Measurements from ENCODE around the gene HPSE2. TPM values are rescaled to one million over a fixed set of nuclear protein-coding genes. Genes with fewer than 3 reads are reported as not detected.
"Not testable (repeated sequence)": the region's sequence is repeated elsewhere in the genome, so short reads cannot be mapped to it uniquely, and the experiment has no call there.

HPSE2 gene
- total RNA-seq, 1 donor from 2014 or later: not detected

DNA sequence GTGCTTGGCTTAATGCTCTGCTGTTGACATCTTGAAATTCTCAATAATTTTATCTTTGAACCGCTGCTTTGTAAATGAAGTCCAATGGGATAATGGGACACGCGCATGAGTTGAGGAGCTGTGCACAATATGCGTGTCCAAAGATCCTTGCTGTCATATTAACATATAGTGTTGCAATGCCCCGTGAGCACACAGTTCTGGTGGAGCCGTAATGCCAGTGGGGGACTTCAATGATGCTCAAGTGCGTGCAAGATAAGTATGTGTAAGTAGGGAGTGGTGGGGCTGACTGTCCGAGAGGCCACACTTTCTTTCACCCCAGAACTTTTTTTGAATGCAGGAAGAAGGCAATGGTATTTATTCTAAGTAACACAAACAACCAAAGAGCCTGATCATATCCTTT, 711.5 kb downstream of the HPSE2 start:
- intact Hi-C loops (cut with micrococcal nuclease): no loop called here
- no peaks in the 10 kb centered on the region for H3K36me3 Mint-ChIP-seq (ENCODE audit: low read depth)
- no peak overlapping the region for H3K4me3 Mint-ChIP-seq (ENCODE audit: low read depth)
- no peaks in the 10 kb centered on the region for H3K9me3 Mint-ChIP-seq
- H3K4me1 Mint-ChIP-seq (ENCODE audit: low read depth): no peaks in the 10 kb centered on the region
- no peaks in the 10 kb centered on the region for H3K27me3 Mint-ChIP-seq (ENCODE audit: low read depth)
- no peak for DNase-seq (ENCODE audit: low spot score)
- H3K27ac Mint-ChIP-seq: no peak overlapping the region

DNA sequence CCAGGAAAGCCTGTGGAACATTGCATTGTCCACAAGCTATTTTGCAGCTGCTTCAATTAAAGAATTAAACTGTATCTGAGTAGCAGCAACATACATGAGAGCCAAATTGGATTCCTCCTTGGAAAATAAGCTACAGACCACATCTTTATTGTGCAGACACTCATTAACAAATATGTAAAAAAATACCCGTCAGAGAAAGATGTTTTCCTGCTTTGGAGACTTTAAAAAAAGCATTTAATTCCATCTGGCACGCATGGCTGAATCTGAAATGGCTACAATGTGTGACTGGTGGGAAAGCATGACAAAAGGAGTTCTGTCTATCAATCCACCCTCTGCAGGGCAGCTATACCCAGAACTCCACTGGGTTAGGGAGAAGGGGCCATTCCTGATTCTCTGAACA, 715.8 kb downstream of the HPSE2 start:
- H3K36me3 Mint-ChIP-seq (ENCODE audit: low read depth): no peaks in the 10 kb centered on the region
- H3K9me3 Mint-ChIP-seq: no peaks in the 10 kb centered on the region
- H3K4me3 Mint-ChIP-seq (ENCODE audit: low read depth): no peak overlapping the region
- H3K27me3 Mint-ChIP-seq (ENCODE audit: low read depth): peaks cover 2% of the 10 kb centered on the region
- H3K4me1 Mint-ChIP-seq (ENCODE audit: low read depth): no peaks in the 10 kb centered on the region
- H3K27ac Mint-ChIP-seq: no peak overlapping the region
- intact Hi-C loops (cut with micrococcal nuclease): no loop called here
- DNase-seq (ENCODE audit: low spot score): no peak

DNA sequence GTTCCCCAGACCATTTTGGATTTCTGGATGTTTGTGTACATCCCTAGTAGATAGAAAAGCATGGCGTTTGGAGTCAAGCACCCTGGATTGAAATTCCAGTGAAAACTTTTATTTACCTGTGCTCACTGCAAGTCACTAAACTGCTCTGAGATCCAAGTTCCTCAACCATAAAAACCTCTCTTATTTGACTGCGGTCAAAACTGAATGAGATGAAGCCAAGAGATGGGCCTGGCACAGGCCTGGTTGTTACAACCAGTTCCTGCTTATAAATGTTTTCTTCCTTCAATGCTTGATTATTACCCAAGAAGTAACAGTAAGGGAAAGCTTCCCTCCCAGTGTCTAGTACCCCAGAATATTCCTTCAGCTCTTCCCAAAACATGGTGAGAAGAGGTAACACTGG, 718.0 kb downstream of the HPSE2 start:
- Mint-ChIP-seq H3K9me3 (no peaks in the 10 kb centered on the region), H3K27me3 (ENCODE audit: low read depth) (peaks cover 4% of the 10 kb centered on the region), H3K4me3 (ENCODE audit: low read depth) (no peak overlapping the region), H3K27ac (no peak overlapping the region), H3K4me1 (ENCODE audit: low read depth) (no peaks in the 10 kb centered on the region), H3K36me3 (ENCODE audit: low read depth) (no peaks in the 10 kb centered on the region)
- intact Hi-C loops (cut with micrococcal nuclease): no loop called here
- no peak for DNase-seq (ENCODE audit: low spot score)

DNA sequence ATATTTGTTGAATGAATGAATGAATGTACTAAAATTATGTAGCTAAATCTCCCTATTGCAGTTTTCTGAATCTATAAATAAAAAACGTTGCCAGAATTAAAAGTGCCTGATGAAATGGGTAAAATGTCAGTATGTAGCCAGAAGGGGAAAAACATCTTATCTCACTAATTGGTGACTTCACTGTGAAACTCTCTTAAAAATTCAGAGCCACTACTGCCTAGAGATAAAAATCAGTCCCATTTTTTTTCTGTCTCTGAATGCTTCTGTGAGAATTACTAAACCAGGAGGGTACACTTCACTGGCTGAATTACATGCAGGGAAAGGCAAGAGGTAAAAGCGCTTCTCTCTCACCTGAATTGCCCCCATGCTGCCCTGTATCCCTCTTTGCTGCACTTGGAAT, 719.3 kb downstream of the HPSE2 start:
- H3K36me3 Mint-ChIP-seq (ENCODE audit: low read depth): no peaks in the 10 kb centered on the region
- H3K4me3 Mint-ChIP-seq (ENCODE audit: low read depth): no peak overlapping the region

DNA sequence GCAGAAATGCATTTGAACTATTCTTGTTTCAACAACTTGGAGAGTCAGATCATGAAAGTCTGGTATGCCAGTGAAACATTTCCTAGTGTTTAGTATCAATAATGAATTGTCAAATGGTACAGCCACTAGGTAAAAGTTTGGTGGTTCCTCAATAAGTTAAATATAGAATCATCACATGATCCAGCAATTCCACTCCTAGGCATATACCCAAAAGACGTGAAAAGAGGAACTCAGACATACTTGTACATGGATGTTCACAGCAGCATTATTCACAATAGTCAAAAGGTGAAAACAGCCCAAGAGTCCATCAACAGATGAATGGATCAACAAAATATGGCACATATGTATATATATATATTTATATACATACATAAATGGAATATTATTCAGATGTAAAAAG, 721.9 kb downstream of the HPSE2 start:
- Mint-ChIP-seq H3K4me1 (ENCODE audit: low read depth) (no peaks in the 10 kb centered on the region), H3K36me3 (ENCODE audit: low read depth) (no peaks in the 10 kb centered on the region)
- intact Hi-C loops (cut with micrococcal nuclease): no loop called here

More for the DNA sequence above, 719.3 kb downstream of the HPSE2 start:
- no peak for DNase-seq (ENCODE audit: low spot score)
- H3K27me3 Mint-ChIP-seq (ENCODE audit: low read depth): peaks cover 4% of the 10 kb centered on the region
- H3K9me3 Mint-ChIP-seq: no peaks in the 10 kb centered on the region
- no peaks in the 10 kb centered on the region for H3K4me1 Mint-ChIP-seq (ENCODE audit: low read depth)
- intact Hi-C loops (cut with micrococcal nuclease): no loop called here
- no peak overlapping the region for H3K27ac Mint-ChIP-seq

DNA sequence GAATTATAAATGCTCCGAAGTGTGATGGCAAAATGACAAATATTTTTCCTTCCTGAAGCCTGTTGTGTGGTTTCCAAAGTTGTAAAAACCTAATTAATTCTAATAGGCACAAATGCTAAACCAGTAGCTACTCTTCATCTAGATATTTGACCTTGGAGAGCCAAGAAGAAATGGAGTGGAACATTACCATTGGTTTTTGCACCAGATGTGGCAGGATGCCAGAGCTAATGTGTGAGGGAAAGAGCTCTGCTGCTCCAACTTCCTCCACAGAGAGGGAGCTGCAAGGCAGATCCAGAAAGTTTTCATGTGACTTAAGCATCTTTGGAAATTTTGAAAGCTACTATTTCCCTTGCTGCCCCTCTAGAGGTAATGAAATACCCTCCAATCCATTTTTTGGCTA, 723.8 kb downstream of the HPSE2 start:
- peaks cover 4% of the 10 kb centered on the region for H3K27me3 Mint-ChIP-seq (ENCODE audit: low read depth)
- no peak for DNase-seq (ENCODE audit: low spot score)
- no peak overlapping the region for H3K27ac Mint-ChIP-seq
- H3K36me3 Mint-ChIP-seq (ENCODE audit: low read depth): no peaks in the 10 kb centered on the region
- no peak overlapping the region for H3K4me3 Mint-ChIP-seq (ENCODE audit: low read depth)
- H3K4me1 Mint-ChIP-seq (ENCODE audit: low read depth): no peaks in the 10 kb centered on the region
- no peaks in the 10 kb centered on the region for H3K9me3 Mint-ChIP-seq
- intact Hi-C loops (cut with micrococcal nuclease): no loop called here

More for the DNA sequence above, 721.9 kb downstream of the HPSE2 start:
- no peak overlapping the region for H3K27ac Mint-ChIP-seq
- no peak overlapping the region for H3K4me3 Mint-ChIP-seq (ENCODE audit: low read depth)
- no peaks in the 10 kb centered on the region for H3K9me3 Mint-ChIP-seq
- H3K27me3 Mint-ChIP-seq (ENCODE audit: low read depth): peaks cover 4% of the 10 kb centered on the region
- no peak for DNase-seq (ENCODE audit: low spot score)

DNA sequence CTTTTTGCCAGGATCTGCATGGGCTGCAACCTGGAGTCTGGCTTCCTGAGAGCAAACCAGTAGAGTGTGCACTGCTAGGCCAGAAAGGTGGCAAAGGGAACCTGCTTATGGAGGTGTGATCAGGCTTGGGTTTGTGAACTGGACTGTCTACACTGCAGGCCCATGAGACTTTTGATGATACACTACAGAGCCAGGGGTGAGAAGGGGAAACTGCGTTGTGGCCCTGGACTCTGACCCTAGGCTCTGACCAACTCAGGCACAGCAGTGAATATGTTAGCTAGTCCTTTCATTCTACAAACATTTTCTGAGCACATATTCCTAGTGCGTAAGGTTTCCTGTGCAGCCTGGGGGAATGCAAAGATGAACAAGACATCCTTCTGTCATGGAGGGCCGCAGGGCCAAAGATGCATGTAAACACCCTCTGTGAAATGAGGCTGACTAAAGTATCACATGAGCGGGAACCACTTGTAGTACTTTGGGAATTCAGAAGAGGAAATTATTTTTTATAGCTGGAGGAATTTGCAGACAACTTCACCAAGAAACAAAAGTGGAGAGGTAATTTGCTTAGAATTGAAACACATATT, 725.1 kb downstream of the HPSE2 start:
- intact Hi-C loops (cut with micrococcal nuclease): no loop called here
- Mint-ChIP-seq H3K4me3 (ENCODE audit: low read depth) (no peak overlapping the region), H3K27ac (no peak overlapping the region), H3K4me1 (ENCODE audit: low read depth) (no peaks in the 10 kb centered on the region), H3K36me3 (ENCODE audit: low read depth) (no peaks in the 10 kb centered on the region), H3K9me3 (no peaks in the 10 kb centered on the region), H3K27me3 (ENCODE audit: low read depth) (peaks cover 5% of the 10 kb centered on the region)
- no peak for DNase-seq (ENCODE audit: low spot score)

DNA sequence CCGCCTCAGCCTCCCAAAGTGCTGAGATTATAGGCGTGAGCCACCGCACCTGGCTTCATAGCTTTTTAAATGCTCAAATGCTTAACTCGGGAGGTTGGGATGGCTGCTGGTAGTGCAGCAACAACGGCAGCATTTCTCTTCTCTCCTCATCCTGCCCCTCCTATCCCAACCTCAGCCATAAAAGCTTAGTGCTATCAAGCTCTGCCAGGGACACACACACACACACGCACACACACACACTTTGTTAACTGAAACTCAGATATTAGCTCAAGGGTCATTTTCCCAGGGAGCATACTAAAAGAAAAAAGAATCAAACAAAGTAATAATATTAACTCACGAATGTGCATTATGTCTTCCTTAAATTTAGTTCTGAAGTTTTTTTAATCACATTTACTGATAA, 725.9 kb downstream of the HPSE2 start:
- intact Hi-C loops (cut with micrococcal nuclease): no loop called here
- H3K4me3 Mint-ChIP-seq (ENCODE audit: low read depth): no peak overlapping the region
- H3K36me3 Mint-ChIP-seq (ENCODE audit: low read depth): no peaks in the 10 kb centered on the region
- H3K27ac Mint-ChIP-seq: no peak overlapping the region
- no peak for DNase-seq (ENCODE audit: low spot score)
- no peaks in the 10 kb centered on the region for H3K4me1 Mint-ChIP-seq (ENCODE audit: low read depth)
- peaks cover 5% of the 10 kb centered on the region for H3K27me3 Mint-ChIP-seq (ENCODE audit: low read depth)
- no peaks in the 10 kb centered on the region for H3K9me3 Mint-ChIP-seq

DNA sequence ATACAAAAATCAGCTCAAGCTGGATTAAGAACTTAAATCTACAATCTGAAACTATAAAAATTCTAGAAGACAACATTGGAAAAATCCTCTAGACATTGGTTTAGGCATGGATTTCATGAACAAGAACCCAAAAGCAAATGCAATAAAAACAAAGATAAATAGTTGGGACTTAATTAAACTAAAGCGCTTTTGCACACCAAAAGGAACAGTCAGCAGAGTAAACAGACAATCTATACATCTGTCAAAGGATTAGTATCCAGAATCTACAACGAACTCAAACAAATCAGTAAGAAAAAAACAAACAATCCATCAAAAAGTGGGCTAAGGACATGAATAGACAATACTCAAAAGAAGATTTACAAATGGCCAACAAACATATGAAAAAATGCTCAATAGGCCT, 733.1 kb downstream of the HPSE2 start:
- intact Hi-C loops (cut with micrococcal nuclease); H3K4me1 Mint-ChIP-seq (ENCODE audit: low read depth); H3K9me3 Mint-ChIP-seq; H3K4me3 Mint-ChIP-seq (ENCODE audit: low read depth); H3K36me3 Mint-ChIP-seq (ENCODE audit: low read depth); DNase-seq (ENCODE audit: low spot score); H3K27me3 Mint-ChIP-seq (ENCODE audit: low read depth); H3K27ac Mint-ChIP-seq: not testable (repeated sequence)

DNA sequence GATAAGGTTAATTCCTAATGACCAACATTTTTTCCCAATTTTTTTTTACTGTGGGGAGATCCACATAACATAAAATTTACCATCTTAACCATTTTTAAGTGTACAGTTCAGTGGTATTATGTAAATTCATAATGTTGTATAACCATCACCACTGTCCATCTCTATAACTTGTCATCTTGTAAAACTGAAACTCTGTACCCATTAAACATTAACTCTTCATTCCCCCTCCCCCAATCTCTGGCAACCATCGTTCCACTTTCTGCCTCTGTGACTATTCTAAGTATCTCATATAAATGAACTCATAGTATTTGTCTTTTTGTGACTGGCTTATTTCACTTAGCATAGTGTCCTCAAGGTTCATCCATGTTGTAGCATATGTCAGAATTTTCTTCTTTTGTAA, 742.9 kb downstream of the HPSE2 start:
- peaks cover 8% of the 10 kb centered on the region for H3K9me3 Mint-ChIP-seq
- H3K4me1 Mint-ChIP-seq (ENCODE audit: low read depth): no peaks in the 10 kb centered on the region
- H3K36me3 Mint-ChIP-seq (ENCODE audit: low read depth): no peaks in the 10 kb centered on the region
- H3K27ac Mint-ChIP-seq: no peak overlapping the region
- H3K4me3 Mint-ChIP-seq (ENCODE audit: low read depth): no peak overlapping the region
- intact Hi-C loops (cut with micrococcal nuclease): no loop called here
- no peaks in the 10 kb centered on the region for H3K27me3 Mint-ChIP-seq (ENCODE audit: low read depth)
- no peak for DNase-seq (ENCODE audit: low spot score)

DNA sequence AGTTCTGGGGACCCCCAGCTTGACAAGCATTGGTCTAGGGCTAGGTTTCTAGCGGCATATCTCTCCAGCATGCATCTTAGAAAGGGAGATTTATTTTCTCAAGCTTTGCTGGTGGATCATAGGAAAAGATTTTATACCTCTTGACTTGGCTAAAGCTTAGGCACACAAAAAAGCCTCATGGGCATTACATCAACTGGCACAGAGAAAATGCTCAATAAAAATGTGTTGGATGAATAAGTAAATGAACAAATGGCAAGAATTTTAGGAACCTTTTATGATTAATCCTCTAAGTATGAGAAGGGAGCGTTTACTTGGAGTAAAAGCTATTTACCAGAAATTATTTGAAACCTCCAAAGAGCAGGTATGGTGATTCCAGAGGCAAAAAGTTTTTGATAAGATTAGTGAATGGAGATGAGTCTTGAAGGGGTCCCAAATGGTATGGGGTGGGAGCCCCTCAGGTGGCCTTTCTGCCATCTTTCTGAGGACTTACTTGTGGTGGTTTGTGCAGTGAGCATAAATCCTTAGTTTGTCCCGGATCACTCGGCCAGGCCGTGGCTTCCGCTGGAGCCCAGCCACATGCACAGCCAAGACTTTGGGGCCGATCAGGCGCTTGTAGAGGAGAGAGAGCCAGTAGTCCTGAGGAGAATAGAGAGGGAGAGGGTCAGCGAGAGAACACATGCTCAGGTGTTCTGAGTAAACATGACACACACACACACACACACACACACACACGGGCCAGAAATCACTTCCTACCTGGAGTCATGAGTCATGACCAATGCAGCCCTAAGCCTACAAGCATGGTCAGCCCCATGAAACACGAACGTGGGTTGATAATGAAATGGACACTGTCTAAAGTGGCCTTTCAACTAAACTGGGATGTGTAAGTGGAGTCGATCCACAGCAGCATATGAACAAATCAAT, 745.8 kb downstream of the HPSE2 start:
- intact Hi-C loops (cut with micrococcal nuclease): no loop called here
- Mint-ChIP-seq H3K4me1 (ENCODE audit: low read depth) (no peaks in the 10 kb centered on the region), H3K4me3 (ENCODE audit: low read depth) (no peak overlapping the region), H3K27ac (no peak overlapping the region), H3K27me3 (ENCODE audit: low read depth) (peaks cover 2% of the 10 kb centered on the region), H3K9me3 (no peaks in the 10 kb centered on the region), H3K36me3 (ENCODE audit: low read depth) (no peaks in the 10 kb centered on the region)
- DNase-seq (ENCODE audit: low spot score): no peak

DNA sequence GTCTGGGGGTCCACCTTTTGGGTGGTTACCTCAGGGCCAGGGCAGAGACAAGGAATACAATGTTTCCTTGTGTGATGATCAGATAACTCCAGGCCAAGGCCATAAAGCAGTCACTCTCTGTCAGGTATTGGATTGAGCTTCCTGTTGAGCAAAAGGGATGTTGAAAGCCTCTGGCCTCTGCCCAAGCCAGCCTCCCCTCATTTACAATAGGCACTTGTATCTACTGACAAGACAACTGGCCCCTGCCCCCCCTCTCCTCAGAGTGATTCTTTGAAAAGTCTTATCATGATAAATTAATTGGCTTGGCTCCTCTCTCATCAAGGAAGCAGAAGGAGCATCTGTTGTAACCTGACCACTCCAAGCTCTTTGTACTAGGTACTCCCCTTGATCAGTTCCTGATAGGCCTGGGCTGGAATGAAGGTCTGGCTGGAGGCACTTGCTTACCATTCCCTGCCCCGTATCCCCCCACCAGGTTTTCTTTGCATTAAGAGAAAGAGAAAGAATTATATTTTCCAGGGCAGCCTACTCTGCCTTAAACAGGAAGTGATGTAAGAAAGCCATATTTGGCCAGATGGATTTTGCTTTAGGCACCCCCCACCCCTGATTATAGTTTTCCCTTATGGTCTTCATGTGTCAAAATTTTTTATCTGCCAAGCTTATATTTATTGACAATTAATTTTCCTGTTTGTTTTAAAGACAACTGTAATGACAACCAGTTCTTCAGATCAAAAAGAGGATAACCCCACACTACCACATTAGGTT, 746.8 kb downstream of the HPSE2 start:
- no peaks in the 10 kb centered on the region for H3K36me3 Mint-ChIP-seq (ENCODE audit: low read depth)
- intact Hi-C loops (cut with micrococcal nuclease): no loop called here
- H3K27ac Mint-ChIP-seq: no peak overlapping the region
- H3K4me1 Mint-ChIP-seq (ENCODE audit: low read depth): no peaks in the 10 kb centered on the region
- H3K4me3 Mint-ChIP-seq (ENCODE audit: low read depth): no peak overlapping the region
- DNase-seq (ENCODE audit: low spot score): no peak
- peaks cover 2% of the 10 kb centered on the region for H3K27me3 Mint-ChIP-seq (ENCODE audit: low read depth)
- no peaks in the 10 kb centered on the region for H3K9me3 Mint-ChIP-seq

DNA sequence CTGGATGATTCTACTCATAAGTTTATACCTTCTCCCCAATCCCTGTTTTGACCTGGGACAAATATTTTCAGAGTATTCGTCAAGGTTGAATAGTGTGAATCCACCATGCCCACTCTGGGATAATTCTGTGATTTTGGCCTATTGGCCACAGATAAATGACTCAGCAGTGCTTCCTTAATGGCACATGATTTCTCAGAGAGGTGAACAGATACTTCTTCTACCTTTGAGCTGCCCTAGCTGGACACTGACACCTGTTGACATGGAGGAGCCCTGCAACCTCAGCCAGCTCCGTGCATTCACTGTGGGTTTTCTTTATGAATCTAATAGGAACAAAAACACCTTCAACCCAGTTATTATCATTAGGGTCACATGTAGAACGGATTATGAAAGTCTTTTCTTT, 748.0 kb downstream of the HPSE2 start:
- Mint-ChIP-seq H3K36me3 (ENCODE audit: low read depth) (no peaks in the 10 kb centered on the region), H3K4me1 (ENCODE audit: low read depth) (no peaks in the 10 kb centered on the region), H3K27ac (no peak overlapping the region), H3K9me3 (no peaks in the 10 kb centered on the region), H3K27me3 (ENCODE audit: low read depth) (peaks cover 2% of the 10 kb centered on the region), H3K4me3 (ENCODE audit: low read depth) (no peak overlapping the region)
- no peak for DNase-seq (ENCODE audit: low spot score)
- intact Hi-C loops (cut with micrococcal nuclease): no loop called here

All from activated T-helper 2 cell treated with anti-CD3 and anti-CD28 coated beads, Interferon-gamma antibody, Interleukin-2, Interleukin-4, amounts not matched to agents 10 μg/mL and 5 μg/mL and 100 μg/mL, durations not matched to agents 14 hours and 24 hours and 36 hours (primary cell).